ELR (cell line): ENCODE data around the gene MRPL52.
"Not testable (repeated sequence)": the region's sequence is repeated elsewhere in the genome, so short reads cannot be mapped to it uniquely, and the experiment has no call there.

Experiments
- DNase-seq: peaks from one replicate; pipeline ENCODE4 v3.0.0-alpha.2; 2015; ENCODE audit warnings: low read depth

The MRPL52 gene

DNA sequence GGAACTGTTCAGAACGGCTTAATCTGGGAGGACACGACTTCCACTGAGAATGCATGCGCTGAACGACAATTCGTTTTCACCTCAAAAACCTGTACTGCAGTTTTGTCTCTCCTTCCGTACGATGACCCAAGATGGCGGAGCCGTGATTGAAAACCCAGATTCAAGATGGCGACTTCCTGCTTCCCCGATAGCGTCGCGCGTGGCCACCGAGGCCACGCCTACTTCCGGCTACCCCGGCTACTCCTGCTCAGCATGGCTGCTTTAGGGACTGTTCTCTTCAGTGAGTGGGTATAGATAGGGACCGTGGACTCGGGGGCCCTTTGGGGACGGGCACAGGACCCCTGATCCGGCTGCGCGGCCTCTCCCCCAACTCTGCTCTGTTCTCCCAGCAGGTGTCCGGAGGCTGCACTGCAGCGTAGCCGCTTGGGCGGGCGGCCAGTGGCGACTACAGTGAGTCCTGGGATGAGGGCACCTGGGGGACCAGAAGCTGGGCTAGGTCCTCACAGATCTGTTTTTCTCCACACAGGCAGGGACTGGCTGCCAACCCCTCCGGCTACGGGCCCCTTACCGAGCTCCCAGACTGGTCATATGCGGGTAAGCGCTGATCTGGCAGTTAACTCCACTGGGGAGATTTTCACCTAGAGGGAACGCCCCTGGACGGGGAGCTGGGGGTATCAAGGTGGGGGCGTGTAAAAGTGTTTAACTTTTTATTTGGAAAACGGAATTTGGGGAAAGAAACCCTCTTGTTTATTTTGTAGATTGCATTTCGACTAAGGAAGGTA, at the start of gene MRPL52:
Gene MRPL52, plus strand, starts transcription at position 227 of the 782 bp plus-strand sequence. Its CDS starts 26 bp downstream, at position 253.
- peak; percentile 92 for DNase-seq

DNA sequence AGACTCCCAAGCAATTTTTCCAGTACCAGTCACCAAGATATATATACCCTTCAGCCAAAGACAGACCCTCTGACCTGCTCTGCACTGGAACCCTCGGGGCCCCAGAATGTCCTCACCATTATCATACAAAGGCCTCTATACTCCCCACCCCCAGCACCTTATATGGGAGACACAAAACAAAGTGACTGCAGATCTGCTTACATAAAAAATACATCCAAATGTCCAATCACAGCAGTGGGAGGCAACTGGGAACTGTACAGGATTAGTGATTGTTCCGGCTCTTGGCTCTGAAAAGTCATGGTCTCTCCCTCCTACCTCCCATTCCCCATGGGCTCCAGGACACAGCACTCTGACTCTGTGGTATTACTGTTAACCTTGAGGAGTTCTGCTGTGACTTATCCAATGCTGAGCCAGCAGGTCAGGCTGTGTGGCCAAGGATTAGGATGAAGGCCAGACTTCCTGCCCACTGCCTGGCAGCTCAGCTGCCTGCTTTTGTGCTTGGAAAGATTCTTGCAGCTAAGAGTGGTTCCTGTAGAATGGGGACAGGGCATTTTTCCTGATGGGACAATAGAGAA, 49.5 kb upstream of the MRPL52 start:
- DNase-seq, result no peak

DNA sequence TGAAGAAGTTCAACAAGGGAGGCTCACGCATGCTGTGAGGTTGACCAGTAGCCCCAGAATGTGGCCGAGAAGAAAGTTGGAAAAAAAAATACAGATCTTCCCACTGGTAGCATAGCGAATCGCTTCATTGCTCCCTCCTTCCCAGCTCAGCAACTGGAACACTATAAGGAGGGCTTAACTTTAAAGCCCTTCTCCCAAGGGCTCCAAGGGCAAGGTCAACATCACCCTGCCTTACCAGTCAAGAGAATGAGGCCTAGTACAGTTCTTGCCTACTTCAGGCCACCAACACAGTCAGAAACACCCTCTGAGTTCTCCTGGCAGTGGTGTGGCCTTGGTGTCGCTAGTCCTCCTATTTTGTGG, 48.8 kb upstream of the MRPL52 start:
- DNase-seq, result no peak

DNA sequence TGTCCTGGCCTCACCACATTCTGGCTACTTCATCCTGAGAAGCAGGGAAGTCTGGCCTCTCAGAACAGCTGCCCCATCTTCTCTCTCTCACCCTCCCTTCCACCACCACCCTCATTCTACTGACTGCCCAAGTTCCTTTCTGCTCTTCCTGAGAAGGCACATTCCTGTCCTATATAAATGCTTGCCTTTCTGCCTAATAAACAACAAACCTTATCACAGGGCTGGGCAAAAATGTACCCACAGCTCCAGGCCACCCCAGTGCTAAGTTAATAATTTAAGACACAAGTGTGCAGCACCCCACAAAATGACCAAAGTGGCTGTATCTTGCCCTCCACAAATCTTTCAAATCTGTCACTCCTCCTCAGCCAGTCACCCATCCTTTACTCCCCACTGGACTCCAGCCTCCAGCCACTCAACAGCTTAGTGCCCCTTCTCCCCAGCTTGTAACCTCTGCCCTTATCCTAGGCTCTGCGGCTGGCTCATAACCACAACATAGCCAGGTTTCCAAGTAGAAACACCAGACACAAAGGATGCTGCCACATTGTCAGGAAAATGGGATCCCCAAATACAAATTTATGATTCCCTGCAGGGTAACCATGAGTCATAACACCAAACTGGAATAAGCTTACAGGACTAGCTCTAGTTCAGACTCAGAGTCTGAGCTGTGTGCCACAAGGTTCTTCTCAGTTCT, 48.2 kb upstream of the MRPL52 start:
- peak; percentile 53 for DNase-seq

DNA sequence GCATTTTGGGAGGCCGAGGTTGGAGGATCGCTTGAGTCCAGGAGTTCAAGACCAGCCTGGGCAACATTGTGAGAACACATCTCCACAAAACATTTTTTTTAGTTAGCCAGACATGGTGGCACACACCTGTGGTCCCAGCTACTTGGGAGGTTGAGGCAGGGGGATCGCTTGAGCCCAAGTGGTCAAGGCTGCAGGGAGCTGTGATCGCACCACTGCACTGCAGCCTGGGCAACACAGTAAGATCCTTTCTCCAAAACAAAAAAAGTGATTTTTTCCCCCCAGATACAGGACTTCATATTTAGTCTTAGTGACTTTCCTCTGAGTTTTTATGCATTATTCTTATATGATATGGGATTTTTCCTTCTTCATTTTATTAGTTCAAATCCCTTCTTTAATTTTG, 43.0 kb upstream of the MRPL52 start:
- no peak for DNase-seq

DNA sequence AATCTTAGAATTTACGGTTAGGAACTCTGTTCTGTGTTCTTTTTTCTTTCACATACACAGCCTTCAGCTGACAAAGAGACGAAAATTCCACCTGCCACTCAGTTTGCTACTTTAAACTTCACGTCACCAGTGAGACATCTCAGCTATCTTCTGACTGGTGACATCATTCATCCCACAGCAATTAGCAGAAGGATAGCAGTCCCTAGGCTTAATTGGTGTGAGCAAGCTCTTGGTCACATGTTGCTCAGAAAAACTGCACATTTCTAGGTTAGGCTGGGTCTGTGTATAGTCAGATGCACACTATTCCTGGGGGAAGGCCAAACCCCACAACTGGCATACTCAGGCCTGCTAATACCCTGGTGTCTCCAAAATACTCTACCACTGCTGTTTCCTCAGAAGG, 38.4 kb upstream of the MRPL52 start:
- peak; percentile 67 for DNase-seq

DNA sequence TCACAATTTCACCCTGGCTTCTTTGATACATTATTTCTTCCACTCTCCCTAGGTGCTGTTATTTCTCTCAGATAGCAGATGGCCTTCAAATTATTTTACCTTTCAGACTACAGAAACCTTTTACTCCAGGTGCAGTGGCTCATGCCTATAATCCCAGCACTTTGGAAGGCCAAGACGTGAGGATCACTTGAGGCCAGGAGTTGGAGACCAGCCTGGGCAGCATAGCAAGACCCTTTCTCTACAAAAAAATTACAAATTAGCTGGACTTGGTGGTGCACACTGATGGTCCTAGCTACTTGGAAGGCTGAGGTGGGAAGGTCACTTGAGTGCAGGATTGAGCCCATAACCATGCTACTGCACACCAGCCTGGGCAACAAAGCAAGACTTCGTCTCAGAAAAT, 37.5 kb upstream of the MRPL52 start:
- no peak for DNase-seq

DNA sequence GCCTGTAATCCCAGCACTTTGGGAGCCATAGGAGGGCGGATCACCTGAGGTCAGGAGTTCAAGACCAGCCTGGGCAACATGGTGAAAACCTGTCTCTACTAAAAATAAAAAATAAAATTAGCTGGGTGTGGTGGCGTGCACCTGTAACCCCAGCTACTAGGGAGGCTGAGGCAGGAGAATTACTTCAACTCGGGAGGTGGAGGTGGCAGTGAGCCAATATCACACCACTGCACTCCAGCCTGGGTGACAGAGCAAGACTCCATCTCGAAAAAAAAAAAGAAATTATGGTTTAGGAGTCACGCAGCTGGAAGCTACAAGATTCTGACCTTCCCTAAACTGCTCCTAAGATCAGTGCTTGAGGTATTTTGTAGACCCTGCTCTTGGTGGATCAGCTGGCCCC, 36.1 kb upstream of the MRPL52 start:
- not testable (repeated sequence) for DNase-seq

DNA sequence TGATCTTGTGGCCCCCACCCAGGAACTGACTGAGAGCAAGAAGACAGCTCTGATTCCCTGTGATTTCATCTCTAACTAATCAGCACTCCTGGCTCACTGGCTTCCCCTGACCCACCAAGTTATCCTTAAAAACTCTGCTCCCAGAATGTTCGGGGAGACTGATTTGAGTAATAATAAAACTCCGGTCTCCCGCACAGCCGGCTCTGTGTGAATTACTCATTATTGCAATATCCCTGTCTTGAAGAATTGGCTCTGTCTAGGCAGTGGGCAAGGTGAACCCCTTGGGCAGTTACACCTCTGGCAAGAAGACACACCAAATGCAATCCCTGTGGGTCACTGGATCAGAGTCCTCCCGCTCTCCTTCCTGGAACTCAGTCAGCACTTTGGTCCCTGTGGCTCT, 35.7 kb upstream of the MRPL52 start:
- no peak for DNase-seq

DNA sequence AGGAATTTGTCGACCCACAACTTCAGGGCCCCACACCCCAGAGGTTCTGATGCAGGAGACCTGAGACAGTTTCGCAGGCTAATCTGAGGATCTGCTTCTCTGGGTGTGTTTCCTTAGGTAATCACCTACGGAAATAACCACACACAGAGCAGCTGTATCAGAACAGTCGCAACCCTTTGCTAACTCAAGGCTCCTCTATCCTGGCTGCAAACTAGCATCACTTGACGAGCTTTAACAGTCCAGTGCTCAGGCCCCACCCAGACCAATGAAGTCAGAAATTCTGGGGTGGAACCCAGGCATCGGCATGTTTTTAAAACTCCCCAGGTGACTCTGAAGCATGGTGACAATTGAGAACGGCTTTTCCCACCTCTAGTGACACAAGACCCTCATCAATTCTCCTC, 35.1 kb upstream of the MRPL52 start:
- DNase-seq, result no peak

DNA sequence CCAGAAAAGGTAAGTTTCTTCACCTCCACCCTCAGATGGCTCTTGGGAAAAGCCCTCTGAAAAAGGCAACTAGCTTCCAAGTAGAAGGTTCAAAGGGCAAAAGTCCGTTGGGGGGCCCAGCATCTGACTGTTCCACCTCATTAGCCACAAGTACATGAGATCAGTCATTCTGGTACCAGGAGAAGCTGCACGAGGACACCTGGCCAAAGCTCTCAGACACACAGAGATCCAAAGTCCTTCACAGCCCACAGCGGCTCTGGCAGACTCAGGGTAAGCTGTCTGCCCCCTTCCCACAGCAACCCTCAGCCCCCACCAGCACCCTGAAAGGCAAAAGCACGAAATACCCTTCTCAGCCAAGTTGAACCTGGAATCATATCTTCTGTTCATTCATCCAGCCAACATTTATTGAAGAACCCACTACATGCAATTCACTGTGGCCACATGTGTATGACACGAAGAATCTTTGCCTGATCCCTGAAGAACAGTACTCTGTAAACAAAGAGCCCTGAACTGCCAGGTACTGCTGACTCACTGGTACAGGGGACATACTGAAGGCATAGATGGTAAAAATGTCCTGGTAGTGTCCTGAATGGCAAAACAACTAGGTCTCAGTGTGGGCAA, 33.5 kb upstream of the MRPL52 start:
- no peak for DNase-seq

DNA sequence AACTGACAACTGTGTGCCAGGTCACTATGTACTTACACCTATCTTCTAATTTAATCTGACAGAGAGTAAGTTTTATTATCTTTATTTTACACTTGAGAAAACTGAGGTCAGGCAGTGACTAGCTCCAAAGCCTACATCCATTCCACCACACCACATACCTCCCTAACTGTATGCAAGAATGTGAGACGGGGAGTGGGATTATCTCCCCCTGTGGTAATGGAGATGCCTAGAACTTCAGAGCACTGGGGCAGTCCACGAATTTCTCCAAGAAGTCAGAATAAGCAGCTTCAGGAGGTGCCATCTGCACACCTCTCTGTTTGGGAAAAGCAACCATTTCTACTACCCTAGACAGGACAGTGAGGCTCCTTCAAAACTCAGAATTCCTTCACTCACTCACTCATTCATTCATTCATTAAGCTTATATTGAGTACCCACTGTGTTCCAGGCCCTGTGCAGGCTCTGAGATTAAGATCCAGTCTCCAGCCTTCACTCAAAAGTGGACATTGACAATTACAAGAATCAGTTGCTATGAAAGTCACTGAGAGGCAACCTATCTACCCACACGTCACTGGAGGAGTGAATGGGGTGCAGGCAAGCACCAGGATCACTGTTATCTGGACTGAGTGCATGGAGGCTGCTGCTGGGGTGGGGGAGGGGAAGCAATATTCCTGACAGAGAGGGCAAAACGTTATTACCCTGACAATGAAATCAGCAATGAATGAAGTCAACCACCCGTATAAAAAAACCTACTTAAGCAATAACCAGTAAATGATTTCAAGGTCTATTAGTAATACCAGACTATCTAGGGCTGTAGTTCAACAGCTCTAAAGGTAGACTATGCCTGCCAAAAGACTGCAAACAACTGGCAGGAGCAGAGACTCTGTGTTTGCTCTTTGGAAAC, 32.4 kb upstream of the MRPL52 start:
- DNase-seq, result no peak

DNA sequence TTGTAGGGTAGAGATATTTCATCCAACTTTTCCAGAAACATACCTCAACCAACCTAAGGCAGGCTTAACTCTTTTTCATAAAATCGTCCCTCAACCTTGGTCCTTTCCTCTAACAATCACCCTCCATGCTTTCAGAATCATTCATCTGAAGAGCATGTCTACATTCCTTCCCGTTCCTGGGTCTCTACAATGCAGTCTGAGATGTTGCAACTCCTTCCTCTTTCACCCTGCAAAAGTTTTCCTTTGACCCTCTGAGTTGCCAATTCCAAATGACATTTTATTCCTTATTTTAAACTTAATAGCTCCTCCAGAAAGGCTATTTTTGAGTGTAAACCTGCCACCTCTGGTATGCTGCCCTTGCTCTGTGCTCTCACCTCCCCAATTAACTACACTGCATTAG, 31.2 kb upstream of the MRPL52 start:
- DNase-seq, result no peak

DNA sequence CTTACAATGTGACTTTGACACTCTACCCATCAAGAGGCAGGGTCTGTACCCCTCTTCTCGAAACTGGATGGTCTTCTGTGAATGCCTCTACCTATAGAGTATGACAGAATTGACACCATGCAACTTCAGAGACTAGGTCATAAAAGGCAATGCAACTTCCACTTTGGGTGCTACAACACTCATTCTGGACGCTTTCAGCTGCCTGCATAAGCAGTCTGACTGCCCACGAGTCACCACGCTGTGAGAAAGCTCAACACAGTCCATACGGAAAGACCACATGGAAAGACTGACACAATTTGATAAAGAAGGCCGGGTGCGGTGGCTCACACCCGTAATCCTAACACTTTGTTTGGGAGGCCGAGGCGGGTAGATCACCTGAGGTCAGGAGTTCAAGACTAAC, 29.3 kb upstream of the MRPL52 start:
- DNase-seq, result no peak

DNA sequence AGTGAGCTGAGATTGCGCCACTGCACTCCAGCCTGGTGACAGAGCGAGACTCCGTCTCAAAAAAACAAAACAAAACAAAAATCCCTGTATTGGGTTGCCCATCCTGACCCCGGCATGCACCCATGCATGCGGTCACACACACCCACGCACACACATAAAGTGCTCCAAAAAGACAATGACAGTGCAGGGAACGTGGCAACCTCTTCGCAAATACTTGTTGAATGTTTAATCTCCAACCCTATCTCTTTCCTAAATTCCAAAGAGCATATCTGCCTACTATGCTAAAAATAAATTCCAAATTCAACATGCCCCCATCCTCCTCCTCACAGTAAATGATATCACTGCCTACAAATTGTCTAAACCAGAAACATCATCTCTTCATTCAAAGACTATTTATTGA, 28.0 kb upstream of the MRPL52 start:
- DNase-seq, result no peak

DNA sequence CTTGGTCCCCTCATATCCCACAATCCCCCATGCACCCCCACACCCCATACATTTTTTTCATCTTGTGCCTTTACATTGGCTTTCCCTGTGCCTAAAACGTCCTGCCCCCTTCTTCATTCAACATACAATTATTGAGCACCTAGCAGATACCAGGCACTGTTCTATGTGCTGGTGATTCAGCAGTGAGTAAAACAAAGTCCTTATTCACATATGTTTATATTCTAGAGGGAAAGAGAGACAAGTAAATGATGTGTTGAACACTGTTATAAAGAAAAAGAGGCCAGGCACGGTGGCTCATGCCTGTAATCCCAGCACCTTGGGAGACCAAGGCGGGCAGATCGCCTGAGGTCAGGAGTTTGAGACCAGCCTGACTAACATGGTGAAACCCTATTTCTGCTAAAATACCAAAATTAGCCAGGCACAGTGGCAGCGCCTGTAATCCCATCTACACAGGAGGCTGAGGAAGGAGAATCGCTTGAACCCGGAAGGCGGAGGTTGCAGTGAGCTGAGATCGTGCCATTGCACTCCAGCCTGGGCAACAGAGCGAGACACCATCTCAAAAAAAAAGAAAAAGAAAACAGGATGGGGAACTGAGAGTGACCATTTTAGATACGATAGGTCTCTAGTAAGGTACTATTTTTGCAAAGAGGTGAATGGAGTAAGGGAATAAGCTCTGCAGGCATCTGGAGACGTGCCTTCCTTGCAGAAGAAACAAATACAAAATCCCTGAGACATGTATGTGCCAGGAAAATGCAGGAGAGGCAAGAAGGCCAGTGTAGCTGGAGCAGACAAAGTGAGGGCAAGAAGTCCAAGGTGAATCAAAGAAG, 26.6 kb upstream of the MRPL52 start:
- peak; percentile 26 for DNase-seq

DNA sequence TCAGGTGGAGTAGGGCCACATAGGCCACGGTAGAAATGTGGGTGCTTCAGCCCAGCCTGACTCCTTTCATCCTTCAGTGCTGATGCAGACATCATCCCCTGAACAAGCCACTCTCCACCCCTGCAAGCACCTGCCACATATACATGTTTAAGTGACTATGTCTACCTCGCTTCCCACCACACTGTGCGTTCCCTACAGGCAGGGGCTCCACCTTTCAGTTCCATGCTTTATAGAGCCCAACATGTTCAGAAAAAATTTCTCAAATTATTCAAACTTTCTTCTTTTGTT, 26.1 kb upstream of the MRPL52 start:
- no peak for DNase-seq

DNA sequence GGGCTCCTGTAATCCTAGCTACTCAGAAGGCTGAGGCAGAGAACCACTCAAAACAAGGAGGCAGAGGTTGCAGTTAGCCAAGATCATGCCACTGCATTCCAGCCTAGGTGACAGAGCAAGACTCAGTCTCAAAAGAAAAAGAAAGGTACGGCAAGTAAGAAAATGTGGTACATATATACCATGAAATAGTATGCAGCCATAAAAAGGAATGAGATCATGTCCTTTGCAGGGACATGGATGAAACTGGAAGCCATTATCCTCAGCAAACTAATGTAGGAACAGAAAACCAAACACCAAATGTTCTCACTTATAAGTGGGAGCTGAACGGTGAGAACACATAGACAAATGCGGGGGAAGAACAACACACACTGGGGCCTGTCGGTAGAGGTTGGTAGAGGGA, 24.5 kb upstream of the MRPL52 start:
- not testable (repeated sequence) for DNase-seq

DNA sequence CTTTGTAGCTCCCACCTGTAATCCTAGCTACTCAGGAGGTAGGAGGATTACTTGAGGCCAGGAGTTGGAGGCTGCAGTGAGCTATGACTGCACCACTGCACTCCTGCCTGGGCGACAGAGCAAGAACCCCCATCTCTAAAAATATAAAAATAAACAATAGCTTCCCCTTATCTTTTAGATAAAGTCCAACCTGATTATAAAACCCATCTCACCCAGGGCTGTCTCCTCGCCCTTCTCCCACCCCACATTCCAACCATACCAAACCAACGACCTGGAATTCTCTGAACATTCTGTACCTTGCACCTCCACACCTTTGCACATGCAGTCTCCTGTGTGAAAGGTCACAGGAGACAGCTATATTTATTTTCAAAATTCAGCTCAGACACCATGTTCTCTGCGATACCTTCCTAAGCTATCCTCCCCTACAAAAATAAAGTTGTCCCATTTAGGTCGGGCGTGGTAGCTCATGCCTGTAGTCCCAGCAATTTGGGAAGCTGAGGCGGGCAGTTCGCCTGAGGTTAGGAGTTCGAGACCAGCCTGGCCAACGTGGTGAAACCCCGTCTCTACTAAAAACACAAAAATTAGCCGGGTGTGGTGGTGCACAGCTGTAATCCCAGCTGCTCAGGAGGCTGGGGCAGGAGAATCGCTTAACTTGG, 22.1 kb upstream of the MRPL52 start:
- DNase-seq, result no peak

DNA sequence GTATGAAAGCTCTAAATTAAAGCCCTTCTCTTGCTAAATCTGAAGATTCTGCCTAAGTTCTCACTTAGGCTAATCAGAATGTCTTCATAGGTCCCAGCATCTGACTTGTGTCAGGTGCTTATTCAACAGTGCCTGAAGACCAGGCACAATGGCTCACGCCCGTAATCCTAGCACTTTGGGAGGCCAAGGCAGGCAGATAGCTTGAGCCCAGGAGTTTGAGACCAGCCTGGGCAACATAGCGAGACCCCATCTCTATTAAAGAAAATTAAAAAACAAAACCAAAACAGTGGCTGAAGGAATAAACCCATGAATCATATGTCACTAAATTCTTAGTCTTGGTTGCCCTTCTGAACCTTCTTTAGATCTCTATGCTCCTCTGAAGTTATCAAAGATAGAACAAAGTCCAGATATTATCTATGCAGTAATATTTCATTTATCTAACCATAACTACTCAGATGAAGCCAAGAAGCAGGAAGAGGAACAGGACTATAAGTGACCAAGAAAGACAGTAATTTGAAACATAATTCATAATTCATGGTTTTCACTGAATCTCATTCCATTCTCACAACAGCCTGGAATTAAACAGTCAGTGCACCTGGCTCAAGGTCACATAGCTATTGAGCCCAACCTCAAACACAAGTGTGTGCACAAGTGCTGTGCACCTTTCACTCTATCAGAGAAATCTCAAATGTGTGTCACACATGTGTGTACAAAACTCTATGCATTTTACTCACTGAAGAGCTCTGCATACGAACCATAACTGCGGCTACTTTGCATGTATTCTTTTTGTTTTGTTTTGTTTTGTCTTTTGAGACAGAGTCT, 21.1 kb upstream of the MRPL52 start:
- DNase-seq, result no peak
